Activated naive CD4-positive, alpha-beta T cell treated with anti-CD3 and anti-CD28 coated beads, Interleukin-2, amount 10 ng/mL, durations not matched to agents 5 hours and 36 hours (primary cell): ENCODE results near the gene CYP26B1. TPM values are rescaled to one million over a fixed set of nuclear protein-coding genes. Genes with fewer than 3 reads are reported as not detected.

Experiments
- total RNA-seq, 2 experiments: library from RNA; stranded (reverse); gene quantifications; one replicate each; pipeline ENCODE4 v1.2.3, GENCODE V29; 2021

The CYP26B1 gene, protein sequence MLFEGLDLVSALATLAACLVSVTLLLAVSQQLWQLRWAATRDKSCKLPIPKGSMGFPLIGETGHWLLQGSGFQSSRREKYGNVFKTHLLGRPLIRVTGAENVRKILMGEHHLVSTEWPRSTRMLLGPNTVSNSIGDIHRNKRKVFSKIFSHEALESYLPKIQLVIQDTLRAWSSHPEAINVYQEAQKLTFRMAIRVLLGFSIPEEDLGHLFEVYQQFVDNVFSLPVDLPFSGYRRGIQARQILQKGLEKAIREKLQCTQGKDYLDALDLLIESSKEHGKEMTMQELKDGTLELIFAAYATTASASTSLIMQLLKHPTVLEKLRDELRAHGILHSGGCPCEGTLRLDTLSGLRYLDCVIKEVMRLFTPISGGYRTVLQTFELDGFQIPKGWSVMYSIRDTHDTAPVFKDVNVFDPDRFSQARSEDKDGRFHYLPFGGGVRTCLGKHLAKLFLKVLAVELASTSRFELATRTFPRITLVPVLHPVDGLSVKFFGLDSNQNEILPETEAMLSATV
- total RNA-seq = not detected

GRCh38 chr2:72147303-72147971, at the start of gene CYP26B1:
CYP26B1 (minus strand) TSS chr2:72147862; CDS start chr2:72147834, 28 bp downstream.

